RCC 7860 (cell line): Measurements from ENCODE around the gene SNX1.

Experiments
- DNase-seq: peaks from one replicate; pipeline ENCODE4 v3.0.0-alpha.2; 2015; ENCODE audit warnings: low spot score
- FAIRE-seq: peaks from 2 replicates; lab custom pipeline; 2012; peaks lifted over from hg19 to GRCh38; lab: Jason Lieb, UNC

Gene SNX1

GRCh38 chr15:64144192-64144564 is 48.4 kb downstream of the SNX1 start:
- FAIRE-seq (no peak), DNase-seq (no peak)

GRCh38 chr15:64144565-64145281 is 48.9 kb downstream of the SNX1 start:
- no peak for DNase-seq

GRCh38 chr15:64146041-64146440 is 50.3 kb downstream of the SNX1 start:
- FAIRE-seq = no peak
- DNase-seq = no peak

More at GRCh38 chr15:64144565-64145281, 48.9 kb downstream of the SNX1 start:
- FAIRE-seq = no peak

GRCh38 chr15:64146520-64146884 is 50.7 kb downstream of the SNX1 start:
- DNase-seq (no peak), FAIRE-seq (no peak)

- FAIRE-seq (no peak), DNase-seq (no peak)
These were observed 51.3 kb downstream of the SNX1 start for GRCh38 chr15:64146885-64147681.

- FAIRE-seq = no peak
- DNase-seq = no peak
These were observed 52.4 kb downstream of the SNX1 start for GRCh38 chr15:64148168-64148567.

- FAIRE-seq = no peak
- no peak for DNase-seq
These were observed 52.8 kb downstream of the SNX1 start for GRCh38 chr15:64148581-64148980.

GRCh38 chr15:64149424-64149823 is 53.6 kb downstream of the SNX1 start:
- FAIRE-seq = no peak
- no peak for DNase-seq

GRCh38 chr15:64149893-64150578 is 54.3 kb downstream of the SNX1 start:
- DNase-seq (no peak), FAIRE-seq (no peak)

GRCh38 chr15:64151727-64152506 is 56.1 kb downstream of the SNX1 start, which contains the start of gene SNX22:
Gene SNX22 (plus strand): TSS chr15:64151731. CDS start chr15:64151776, 45 bp downstream.
- FAIRE-seq = no peak

GRCh38 chr15:64152507-64153387 is 57.0 kb downstream of the SNX1 start:
- FAIRE-seq = no peak
- DNase-seq = no peak

More at GRCh38 chr15:64151727-64152506, 56.1 kb downstream of the SNX1 start, which contains the start of gene SNX22:
- no peak for DNase-seq

GRCh38 chr15:64153480-64154367 is 57.9 kb downstream of the SNX1 start:
- DNase-seq (peak; percentile 69), FAIRE-seq (no peak)

GRCh38 chr15:64155802-64156651 is 60.2 kb downstream of the SNX1 start:
- FAIRE-seq (no peak), DNase-seq (no peak)

GRCh38 chr15:64156652-64157331 is 61.0 kb downstream of the SNX1 start:
- DNase-seq (no peak), FAIRE-seq (no peak)

- FAIRE-seq = no peak
- no peak for DNase-seq
These were observed 61.9 kb downstream of the SNX1 start for GRCh38 chr15:64157599-64158125.

- no peak for DNase-seq
- FAIRE-seq = no peak
These were observed 62.8 kb downstream of the SNX1 start for GRCh38 chr15:64158363-64159134.
